HepG2 (cell line): Measurements from ENCODE around the gene NUSAP1. TPM values are rescaled to one million over a fixed set of nuclear protein-coding genes. Genes with fewer than 3 reads are reported as not detected.
A peak's percentile ranks its signal among the peaks of the same experiment; 100 is the strongest.

Source experiments
- EEA1 ChIP-seq: sonication (generic); formaldehyde crosslinking; IDR thresholded peaks from 2 replicates; pipeline ENCODE4 v1.5.1; 2020; ENCODE audit warnings: mild to moderate bottlenecking, missing genetic modification reagents, borderline replicate concordance
- GATAD1 ChIP-seq: IDR thresholded peaks from 2 replicates; pipeline ENCODE4 v1.6.1; 2016; ENCODE audit warnings: missing genetic modification reagents, missing compliant biosample characterization
- MBD4 ChIP-seq: IDR thresholded peaks from 2 replicates; pipeline ENCODE4 v1.6.1; 2012; ENCODE audit warnings: low read length, inconsistent platforms, borderline replicate concordance
- NFIC ChIP-seq: IDR thresholded peaks from 2 replicates; pipeline ENCODE4 v1.6.1; 2012; ENCODE audit warnings: mild to moderate bottlenecking, low read length, inconsistent platforms
- PAX8 ChIP-seq: sonication (generic); formaldehyde crosslinking; IDR thresholded peaks from 2 replicates; pipeline ENCODE4 v1.8.0; 2022; ENCODE audit warnings: mild to moderate bottlenecking, missing genetic modification reagents, borderline replicate concordance
- PLRG1 ChIP-seq: fragments of 450-650 bp; conservative IDR thresholded peaks from 2 replicates; pipeline ENCODE4 v1.6.1; 2016
- PTBP1 ChIP-seq: fragments of 200-400 bp; formaldehyde crosslinking; IDR thresholded peaks from 2 replicates; pipeline ENCODE4 v1.6.1; 2018; ENCODE audit warnings: low read length, low read depth; ENCODE audit not compliant: poor library complexity, severe bottlenecking
- SSRP1 ChIP-seq: IDR thresholded peaks from 2 replicates; pipeline ENCODE4 v1.6.1; 2016; ENCODE audit warnings: control low read depth
- ZNF101 ChIP-seq: sonication (generic); formaldehyde crosslinking; IDR thresholded peaks from 2 replicates; pipeline ENCODE4 v1.4.0; 2020; ENCODE audit warnings: mild to moderate bottlenecking, low read depth, missing genetic modification reagents, borderline replicate concordance
- ZNF121 ChIP-seq: sonication (generic); formaldehyde crosslinking; IDR thresholded peaks from 2 replicates; pipeline ENCODE4 v1.5.0; 2020; ENCODE audit warnings: mild to moderate bottlenecking, missing genetic modification reagents
- ZNF333 ChIP-seq: sonication (generic); formaldehyde crosslinking; IDR thresholded peaks from 2 replicates; pipeline ENCODE4 v1.4.0; 2020; ENCODE audit warnings: mild to moderate bottlenecking, missing genetic modification reagents, borderline replicate concordance
- ZNF660 ChIP-seq: sonication (generic); formaldehyde crosslinking; IDR thresholded peaks from 2 replicates; pipeline ENCODE4 v1.5.1; 2020; ENCODE audit warnings: mild to moderate bottlenecking, low read depth, missing genetic modification reagents, borderline replicate concordance
- ZNF672 ChIP-seq: sonication (generic); formaldehyde crosslinking; IDR thresholded peaks from 2 replicates; pipeline ENCODE4 v1.8.1; 2022; ENCODE audit warnings: missing genetic modification reagents
- ZNF790 ChIP-seq: sonication (generic); formaldehyde crosslinking; IDR thresholded peaks from 2 replicates; pipeline ENCODE4 v1.8.0; 2022; ENCODE audit warnings: missing genetic modification reagents, mild to moderate bottlenecking, borderline replicate concordance
- ZNF816 ChIP-seq: sonication (generic); formaldehyde crosslinking; IDR thresholded peaks from 2 replicates; pipeline ENCODE4 v1.8.0; 2022; ENCODE audit warnings: missing genetic modification reagents, mild to moderate bottlenecking, borderline replicate concordance
- polyA plus RNA-seq, 8 experiments: library from polyadenylated mRNA; depleted of rRNA in 3 of 8; stranded (reverse) in 7 of 8; unstranded in 1 of 8; fragments of >200 nt; fragmentation: Illumina TruSeq in 4 of 8; extraction: Trizol in 4 of 8; gene quantifications; 2 replicates each; pipeline versions ENCODE4 v1.2.1 to v1.2.3, GENCODE V29; 2011 to 2016; ENCODE audit warnings: low read depth in 4 of 8, missing spikeins in 1 of 8, mixed read lengths in 1 of 8; ENCODE audit not compliant: insufficient read depth in 1 of 8
- total RNA-seq, 5 experiments: library from RNA; depleted of rRNA; stranded (reverse); fragments of >200 nt; fragmentation: Illumina TruSeq; extraction: Trizol; gene quantifications; 2 replicates each; pipeline ENCODE4 v1.2.3, GENCODE V29; 2016; ENCODE audit warnings: low read depth in 1 of 5
- TF ChIP-seq, protein P1 (sequence below): sonication (generic); formaldehyde crosslinking; IDR thresholded peaks from 2 replicates; pipeline ENCODE4 v1.9.0; 2021; ENCODE audit warnings: missing genetic modification reagents, borderline replicate concordance
- TF ChIP-seq, protein P2 (sequence below): sonication (generic); formaldehyde crosslinking; IDR thresholded peaks from 2 replicates; pipeline ENCODE4 v1.4.0; 2020; ENCODE audit warnings: low read depth, missing genetic modification reagents
- TF ChIP-seq, protein P3 (sequence below): sonication (generic); formaldehyde crosslinking; IDR thresholded peaks from 2 replicates; pipeline ENCODE4 v1.4.0; 2020; ENCODE audit warnings: mild to moderate bottlenecking, missing genetic modification reagents, borderline replicate concordance
- TF ChIP-seq, protein P4 (sequence below): IDR thresholded peaks from 2 replicates; pipeline ENCODE4 v1.6.1; 2016

Gene NUSAP1
- total and polyA plus RNA-seq, 2 of the 13 experiments (the other 11 are each of a cell fraction or from before 2014, with no cell fraction given): 59.5 to 106 TPM

DNA sequence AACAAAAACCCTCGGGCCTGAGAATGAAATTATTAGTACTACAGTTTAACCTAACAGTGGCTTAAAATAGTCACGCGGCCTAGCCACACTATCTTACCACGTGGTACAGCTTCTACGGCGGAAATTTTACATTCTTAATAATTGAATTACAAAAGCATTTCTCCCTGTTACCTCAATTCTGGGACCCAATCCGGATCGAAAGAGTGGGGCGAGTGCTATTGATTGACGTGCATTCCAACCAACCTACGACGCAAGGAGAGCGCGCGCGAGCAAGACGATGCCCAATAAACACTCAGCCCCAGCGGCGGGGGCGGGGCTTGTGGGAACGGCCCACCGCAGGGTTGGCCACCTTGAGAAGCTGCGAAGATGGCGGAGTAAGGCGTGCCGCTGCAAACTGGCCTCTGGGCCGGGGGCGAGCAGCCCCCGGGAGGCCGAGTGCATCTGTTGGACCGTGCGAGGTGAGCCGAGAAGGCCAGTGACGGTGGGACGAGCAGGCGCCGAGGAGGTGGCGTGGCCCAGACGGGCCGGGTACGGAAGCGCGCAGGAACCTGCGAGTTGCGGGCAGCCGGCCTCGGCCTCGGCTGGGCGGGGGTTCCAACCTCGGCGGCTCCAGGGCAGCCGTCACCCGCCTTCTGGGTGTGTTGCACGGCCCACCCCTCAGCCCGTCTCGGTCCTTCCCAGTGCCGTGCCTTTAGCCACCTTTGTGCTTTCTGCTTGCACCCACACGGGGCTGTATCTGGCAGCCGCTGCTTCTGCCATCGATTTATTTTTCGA is 48.8 kb upstream of the NUSAP1 start (continued):
- TF ChIP-seq, protein P1, sequence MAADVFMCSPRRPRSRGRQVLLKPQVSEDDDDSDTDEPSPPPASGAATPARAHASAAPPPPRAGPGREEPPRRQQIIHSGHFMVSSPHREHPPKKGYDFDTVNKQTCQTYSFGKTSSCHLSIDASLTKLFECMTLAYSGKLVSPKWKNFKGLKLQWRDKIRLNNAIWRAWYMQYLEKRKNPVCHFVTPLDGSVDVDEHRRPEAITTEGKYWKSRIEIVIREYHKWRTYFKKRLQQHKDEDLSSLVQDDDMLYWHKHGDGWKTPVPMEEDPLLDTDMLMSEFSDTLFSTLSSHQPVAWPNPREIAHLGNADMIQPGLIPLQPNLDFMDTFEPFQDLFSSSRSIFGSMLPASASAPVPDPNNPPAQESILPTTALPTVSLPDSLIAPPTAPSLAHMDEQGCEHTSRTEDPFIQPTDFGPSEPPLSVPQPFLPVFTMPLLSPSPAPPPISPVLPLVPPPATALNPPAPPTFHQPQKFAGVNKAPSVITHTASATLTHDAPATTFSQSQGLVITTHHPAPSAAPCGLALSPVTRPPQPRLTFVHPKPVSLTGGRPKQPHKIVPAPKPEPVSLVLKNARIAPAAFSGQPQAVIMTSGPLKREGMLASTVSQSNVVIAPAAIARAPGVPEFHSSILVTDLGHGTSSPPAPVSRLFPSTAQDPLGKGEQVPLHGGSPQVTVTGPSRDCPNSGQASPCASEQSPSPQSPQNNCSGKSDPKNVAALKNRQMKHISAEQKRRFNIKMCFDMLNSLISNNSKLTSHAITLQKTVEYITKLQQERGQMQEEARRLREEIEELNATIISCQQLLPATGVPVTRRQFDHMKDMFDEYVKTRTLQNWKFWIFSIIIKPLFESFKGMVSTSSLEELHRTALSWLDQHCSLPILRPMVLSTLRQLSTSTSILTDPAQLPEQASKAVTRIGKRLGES (CRISPR knock-in tag): no peak
- TF ChIP-seq NFIC: no peak
- no peak for TF ChIP-seq PTBP1
- peak; percentile 76; the same call in 1 of the 2 replicates for TF ChIP-seq PAX8
- TF ChIP-seq ZNF333 (CRISPR knock-in tag): peak; percentile 84; the same call in 1 of the 2 replicates
- TF ChIP-seq, protein P2, sequence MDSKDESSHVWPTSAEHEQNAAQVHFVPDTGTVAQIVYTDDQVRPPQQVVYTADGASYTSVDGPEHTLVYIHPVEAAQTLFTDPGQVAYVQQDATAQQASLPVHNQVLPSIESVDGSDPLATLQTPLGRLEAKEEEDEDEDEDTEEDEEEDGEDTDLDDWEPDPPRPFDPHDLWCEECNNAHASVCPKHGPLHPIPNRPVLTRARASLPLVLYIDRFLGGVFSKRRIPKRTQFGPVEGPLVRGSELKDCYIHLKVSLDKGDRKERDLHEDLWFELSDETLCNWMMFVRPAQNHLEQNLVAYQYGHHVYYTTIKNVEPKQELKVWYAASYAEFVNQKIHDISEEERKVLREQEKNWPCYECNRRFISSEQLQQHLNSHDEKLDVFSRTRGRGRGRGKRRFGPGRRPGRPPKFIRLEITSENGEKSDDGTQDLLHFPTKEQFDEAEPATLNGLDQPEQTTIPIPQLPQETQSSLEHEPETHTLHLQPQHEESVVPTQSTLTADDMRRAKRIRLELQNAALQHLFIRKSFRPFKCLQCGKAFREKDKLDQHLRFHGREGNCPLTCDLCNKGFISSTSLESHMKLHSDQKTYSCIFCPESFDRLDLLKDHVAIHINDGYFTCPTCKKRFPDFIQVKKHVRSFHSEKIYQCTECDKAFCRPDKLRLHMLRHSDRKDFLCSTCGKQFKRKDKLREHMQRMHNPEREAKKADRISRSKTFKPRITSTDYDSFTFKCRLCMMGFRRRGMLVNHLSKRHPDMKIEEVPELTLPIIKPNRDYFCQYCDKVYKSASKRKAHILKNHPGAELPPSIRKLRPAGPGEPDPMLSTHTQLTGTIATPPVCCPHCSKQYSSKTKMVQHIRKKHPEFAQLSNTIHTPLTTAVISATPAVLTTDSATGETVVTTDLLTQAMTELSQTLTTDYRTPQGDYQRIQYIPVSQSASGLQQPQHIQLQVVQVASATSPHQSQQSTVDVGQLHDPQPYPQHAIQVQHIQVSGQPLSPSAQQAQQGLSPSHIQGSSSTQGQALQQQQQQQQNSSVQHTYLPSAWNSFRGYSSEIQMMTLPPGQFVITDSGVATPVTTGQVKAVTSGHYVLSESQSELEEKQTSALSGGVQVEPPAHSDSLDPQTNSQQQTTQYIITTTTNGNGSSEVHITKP (CRISPR knock-in tag): 0 out of 2 replicates have a peak, but pooled peaks have one; percentile 54
- TF ChIP-seq, protein P3, sequence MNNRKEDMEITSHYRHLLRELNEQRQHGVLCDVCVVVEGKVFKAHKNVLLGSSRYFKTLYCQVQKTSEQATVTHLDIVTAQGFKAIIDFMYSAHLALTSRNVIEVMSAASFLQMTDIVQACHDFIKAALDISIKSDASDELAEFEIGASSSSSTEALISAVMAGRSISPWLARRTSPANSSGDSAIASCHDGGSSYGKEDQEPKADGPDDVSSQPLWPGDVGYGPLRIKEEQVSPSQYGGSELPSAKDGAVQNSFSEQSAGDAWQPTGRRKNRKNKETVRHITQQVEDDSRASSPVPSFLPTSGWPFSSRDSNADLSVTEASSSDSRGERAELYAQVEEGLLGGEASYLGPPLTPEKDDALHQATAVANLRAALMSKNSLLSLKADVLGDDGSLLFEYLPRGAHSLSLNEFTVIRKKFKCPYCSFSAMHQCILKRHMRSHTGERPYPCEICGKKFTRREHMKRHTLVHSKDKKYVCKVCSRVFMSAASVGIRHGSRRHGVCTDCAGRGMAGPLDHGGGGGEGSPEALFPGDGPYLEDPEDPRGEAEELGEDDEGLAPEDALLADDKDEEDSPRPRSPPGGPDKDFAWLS: no peak
- TF ChIP-seq ZNF660 (CRISPR knock-in tag): no peak
- TF ChIP-seq GATAD1 (CRISPR knock-in tag): peak; percentile 65
- TF ChIP-seq PLRG1: no peak
- TF ChIP-seq ZNF672 (CRISPR knock-in tag): no peak
- TF ChIP-seq ZNF101 (CRISPR knock-in tag): no peak
- 0 out of 2 replicates have a peak, but pooled peaks have one; percentile 26 for TF ChIP-seq EEA1 (CRISPR knock-in tag)
- no peak for TF ChIP-seq MBD4
- no peak; the same call in 1 of the 2 replicates for TF ChIP-seq ZNF816
- no peak for TF ChIP-seq ZNF790
- TF ChIP-seq SSRP1: no peak
- no peak for TF ChIP-seq ZNF121 (CRISPR knock-in tag)
- TF ChIP-seq, protein P4, sequence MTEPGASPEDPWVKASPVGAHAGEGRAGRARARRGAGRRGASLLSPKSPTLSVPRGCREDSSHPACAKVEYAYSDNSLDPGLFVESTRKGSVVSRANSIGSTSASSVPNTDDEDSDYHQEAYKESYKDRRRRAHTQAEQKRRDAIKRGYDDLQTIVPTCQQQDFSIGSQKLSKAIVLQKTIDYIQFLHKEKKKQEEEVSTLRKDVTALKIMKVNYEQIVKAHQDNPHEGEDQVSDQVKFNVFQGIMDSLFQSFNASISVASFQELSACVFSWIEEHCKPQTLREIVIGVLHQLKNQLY (CRISPR knock-in tag): no peak
